ENCODE results near the gene ADIPOR2. TPM values are rescaled to one million over a fixed set of nuclear protein-coding genes. Genes with fewer than 3 reads are reported as not detected.

ADIPOR2 gene
- total RNA-seq, 2 experiments from 2014 or later: 24.7 to 51.1 TPM

- Histone ChIP-seq H4K20me1 (ENCODE audit: insufficient read depth, low read length) (no peaks in the 10 kb centered on the region), H3K9me2 (ENCODE audit: insufficient read depth, low read length) (no peaks in the 10 kb centered on the region), H3K79me2 (ENCODE audit: insufficient read depth, low read depth, low read length) (no peaks in the 10 kb centered on the region), H3K4me3 (ENCODE audit: low read depth, low read length, poor library complexity, severe bottlenecking) (no peak overlapping the region), H2AFZ (ENCODE audit: low read length) (no peak overlapping the region), H3K4me2 (ENCODE audit: low read length) (no peak overlapping the region), H3K36me3 (ENCODE audit: insufficient read depth, low read length) (no peaks in the 10 kb centered on the region), H3K9me3 (ENCODE audit: low read length) (no peaks in the 10 kb centered on the region), H3K4me1 (ENCODE audit: insufficient read depth, low read length, poor library complexity, severe bottlenecking) (no peaks in the 10 kb centered on the region), H3K27ac (ENCODE audit: low read depth, low read length, poor library complexity, severe bottlenecking) (no peak overlapping the region)
- no peak for TF ChIP-seq CTCF (conservative IDR thresholded peaks at IDR 0.05; ENCODE audit: low read length)
- TF ChIP-seq EZH2phosphoT487 (IDR thresholded peaks at IDR 0.05; ENCODE audit: borderline replicate concordance, low read depth, low read length): no peak
- intact Hi-C loops (cut with micrococcal nuclease; ENCODE audit: unreplicated experiment): no loop called here
- DNase-seq (ENCODE audit: low spot score): no peak
- POLR2A ChIA-PET: interaction anchor here (0.6 kb wide), 1 partner anchor 1503 kb away, joined by 3 read pairs; no protein-coding TSS in a partner anchor
- no TSS peak for BruUV-seq (replicated peaks)
- CTCF ChIA-PET (ENCODE audit: unreplicated experiment): no interaction called here
Measured at GRCh38 chr12:1821805-1822204, 130.9 kb downstream of the ADIPOR2 start.

GRCh38 chr12:1822699-1823098, 131.8 kb downstream of the ADIPOR2 start:
- CTCF ChIA-PET (ENCODE audit: unreplicated experiment): no interaction called here
- intact Hi-C loops (cut with micrococcal nuclease; ENCODE audit: unreplicated experiment): no loop called here

GRCh38 chr12:1823237-1823636, 132.4 kb downstream of the ADIPOR2 start:
- Histone ChIP-seq H3K36me3 (ENCODE audit: insufficient read depth, low read length) (no peaks in the 10 kb centered on the region), H3K4me1 (ENCODE audit: insufficient read depth, low read length, poor library complexity, severe bottlenecking) (no peaks in the 10 kb centered on the region), H3K9me3 (ENCODE audit: low read length) (no peaks in the 10 kb centered on the region), H3K9me2 (ENCODE audit: insufficient read depth, low read length) (no peaks in the 10 kb centered on the region), H3K27ac (ENCODE audit: low read depth, low read length, poor library complexity, severe bottlenecking) (no peak overlapping the region), H3K79me2 (ENCODE audit: insufficient read depth, low read depth, low read length) (no peaks in the 10 kb centered on the region), H4K20me1 (ENCODE audit: insufficient read depth, low read length) (no peaks in the 10 kb centered on the region), H2AFZ (ENCODE audit: low read length) (no peak overlapping the region), H3K4me3 (ENCODE audit: low read depth, low read length, poor library complexity, severe bottlenecking) (no peak overlapping the region), H3K4me2 (ENCODE audit: low read length) (no peak overlapping the region)
- TF ChIP-seq CTCF (conservative IDR thresholded peaks at IDR 0.05; ENCODE audit: low read length) (no peak), EZH2phosphoT487 (IDR thresholded peaks at IDR 0.05; ENCODE audit: borderline replicate concordance, low read depth, low read length) (no peak)
- no TSS peak for BruUV-seq (replicated peaks)
- CTCF ChIA-PET (ENCODE audit: unreplicated experiment): no interaction called here
- no peak for DNase-seq (ENCODE audit: low spot score)
- intact Hi-C loops (cut with micrococcal nuclease; ENCODE audit: unreplicated experiment): no loop called here
- POLR2A ChIA-PET: no interaction called here

More at GRCh38 chr12:1822699-1823098, 131.8 kb downstream of the ADIPOR2 start:
- Histone ChIP-seq H2AFZ (ENCODE audit: low read length) (no peak overlapping the region), H3K9me2 (ENCODE audit: insufficient read depth, low read length) (no peaks in the 10 kb centered on the region), H3K4me2 (ENCODE audit: low read length) (no peak overlapping the region), H3K4me3 (ENCODE audit: low read depth, low read length, poor library complexity, severe bottlenecking) (no peak overlapping the region), H3K4me1 (ENCODE audit: insufficient read depth, low read length, poor library complexity, severe bottlenecking) (no peaks in the 10 kb centered on the region), H3K9me3 (ENCODE audit: low read length) (no peaks in the 10 kb centered on the region), H3K36me3 (ENCODE audit: insufficient read depth, low read length) (no peaks in the 10 kb centered on the region), H4K20me1 (ENCODE audit: insufficient read depth, low read length) (no peaks in the 10 kb centered on the region), H3K27ac (ENCODE audit: low read depth, low read length, poor library complexity, severe bottlenecking) (no peak overlapping the region), H3K79me2 (ENCODE audit: insufficient read depth, low read depth, low read length) (no peaks in the 10 kb centered on the region)
- no peak for TF ChIP-seq CTCF (conservative IDR thresholded peaks at IDR 0.05; ENCODE audit: low read length)
- TF ChIP-seq EZH2phosphoT487 (IDR thresholded peaks at IDR 0.05; ENCODE audit: borderline replicate concordance, low read depth, low read length): no peak
- no TSS peak for BruUV-seq (replicated peaks)
- no peak for DNase-seq (ENCODE audit: low spot score)
- POLR2A ChIA-PET: no interaction called here
